Nephron (organoid): ENCODE measurements around the gene ACBD6.

Source experiments
- H3K27ac Mint-ChIP-seq, 3 experiments: 2 replicates each; pipeline ENCODE4 v1.8.0; 2020; ENCODE audit warnings: mixed read lengths in 3 of 3, mild to moderate bottlenecking in 2 of 3, moderate library complexity in 1 of 3
- H3K27me3 Mint-ChIP-seq: 2 replicates; pipeline ENCODE4 v1.8.0; 2021; ENCODE audit warnings: low read depth, mild to moderate bottlenecking, moderate library complexity, mixed read lengths
- H3K36me3 Mint-ChIP-seq: 2 replicates; pipeline ENCODE4 v1.8.0; 2020; ENCODE audit warnings: low read depth, mixed read lengths
- H3K4me1 Mint-ChIP-seq: 2 replicates; pipeline ENCODE4 v1.8.0; 2020; ENCODE audit warnings: mixed read lengths
- H3K4me3 Mint-ChIP-seq, 3 experiments: 2 replicates each; pipeline ENCODE4 v1.8.0; 2020; ENCODE audit warnings: mild to moderate bottlenecking in 3 of 3, mixed read lengths in 3 of 3, moderate library complexity in 2 of 3
- H3K9me3 Mint-ChIP-seq: 2 replicates; pipeline ENCODE4 v1.8.0; 2020; ENCODE audit warnings: mixed read lengths
- TF ChIP-seq, protein P1 (sequence below), 3 experiments: fragments of 200-600 bp; sonication (generic); IDR thresholded peaks; one replicate each; pipeline ENCODE4 v1.5.0; 2021; ENCODE audit warnings: antibody characterized with exemption in 3 of 3; ENCODE audit not compliant: unreplicated experiment in 3 of 3

The ACBD6 gene

DNA sequence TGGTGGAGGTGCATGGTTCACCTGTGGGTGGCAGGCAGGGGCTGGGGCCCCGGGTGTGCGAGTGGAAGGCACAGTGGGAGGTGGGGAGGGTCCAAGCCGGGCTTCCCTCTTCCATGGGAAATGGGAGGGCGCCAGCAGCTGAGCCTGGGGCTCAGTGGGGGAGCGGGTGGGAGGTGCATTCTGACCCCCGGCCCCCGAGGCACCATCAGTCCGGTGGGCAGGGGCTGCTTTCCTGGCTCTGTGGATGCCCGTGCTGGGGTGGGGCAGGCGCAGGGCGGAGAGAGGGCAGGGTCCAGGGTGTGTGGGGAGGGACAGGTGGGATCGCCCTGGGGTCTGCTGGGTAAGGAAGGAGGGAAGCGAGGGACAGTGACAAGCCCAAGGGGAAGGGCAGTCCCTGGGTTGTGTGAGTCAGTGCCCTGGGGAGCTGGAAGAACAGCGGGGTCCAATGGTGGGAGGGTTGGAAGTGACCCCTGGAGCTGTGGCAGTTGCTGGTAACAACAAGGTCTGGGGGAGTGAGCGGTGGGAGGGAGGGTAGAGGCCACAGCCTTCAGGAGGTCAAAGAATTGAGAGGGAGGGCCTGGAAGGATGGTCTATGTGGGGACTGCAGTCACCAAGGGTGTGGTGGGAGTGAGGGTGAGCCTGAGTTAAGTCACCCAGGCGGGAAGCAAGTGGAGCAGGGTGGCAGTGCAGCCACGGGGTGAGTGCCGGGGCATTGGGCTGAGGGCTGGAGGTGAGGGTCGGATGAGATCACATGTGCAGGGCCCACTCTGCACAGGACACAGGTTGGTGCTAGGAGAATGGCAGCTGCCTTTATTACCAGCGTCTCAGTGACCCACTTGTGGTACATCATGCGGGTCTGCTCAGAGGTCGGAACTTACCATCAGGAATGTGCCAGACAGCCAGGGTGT, 242.7 kb downstream of the ACBD6 start:
- Mint-ChIP-seq H3K36me3 (no peaks in the 10 kb centered on the region), H3K27me3 (peaks cover 80% of the 10 kb centered on the region), H3K4me1 (peaks cover 16% of the 10 kb centered on the region), H3K27ac (no peak overlapping the region), H3K9me3 (no peaks in the 10 kb centered on the region), H3K4me3 (no peak overlapping the region)
- TF ChIP-seq, protein P1, sequence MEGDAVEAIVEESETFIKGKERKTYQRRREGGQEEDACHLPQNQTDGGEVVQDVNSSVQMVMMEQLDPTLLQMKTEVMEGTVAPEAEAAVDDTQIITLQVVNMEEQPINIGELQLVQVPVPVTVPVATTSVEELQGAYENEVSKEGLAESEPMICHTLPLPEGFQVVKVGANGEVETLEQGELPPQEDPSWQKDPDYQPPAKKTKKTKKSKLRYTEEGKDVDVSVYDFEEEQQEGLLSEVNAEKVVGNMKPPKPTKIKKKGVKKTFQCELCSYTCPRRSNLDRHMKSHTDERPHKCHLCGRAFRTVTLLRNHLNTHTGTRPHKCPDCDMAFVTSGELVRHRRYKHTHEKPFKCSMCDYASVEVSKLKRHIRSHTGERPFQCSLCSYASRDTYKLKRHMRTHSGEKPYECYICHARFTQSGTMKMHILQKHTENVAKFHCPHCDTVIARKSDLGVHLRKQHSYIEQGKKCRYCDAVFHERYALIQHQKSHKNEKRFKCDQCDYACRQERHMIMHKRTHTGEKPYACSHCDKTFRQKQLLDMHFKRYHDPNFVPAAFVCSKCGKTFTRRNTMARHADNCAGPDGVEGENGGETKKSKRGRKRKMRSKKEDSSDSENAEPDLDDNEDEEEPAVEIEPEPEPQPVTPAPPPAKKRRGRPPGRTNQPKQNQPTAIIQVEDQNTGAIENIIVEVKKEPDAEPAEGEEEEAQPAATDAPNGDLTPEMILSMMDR (IDR thresholded peaks at IDR 0.05; ENCODE audit: unreplicated experiment in 3 of 3), result no peak

DNA sequence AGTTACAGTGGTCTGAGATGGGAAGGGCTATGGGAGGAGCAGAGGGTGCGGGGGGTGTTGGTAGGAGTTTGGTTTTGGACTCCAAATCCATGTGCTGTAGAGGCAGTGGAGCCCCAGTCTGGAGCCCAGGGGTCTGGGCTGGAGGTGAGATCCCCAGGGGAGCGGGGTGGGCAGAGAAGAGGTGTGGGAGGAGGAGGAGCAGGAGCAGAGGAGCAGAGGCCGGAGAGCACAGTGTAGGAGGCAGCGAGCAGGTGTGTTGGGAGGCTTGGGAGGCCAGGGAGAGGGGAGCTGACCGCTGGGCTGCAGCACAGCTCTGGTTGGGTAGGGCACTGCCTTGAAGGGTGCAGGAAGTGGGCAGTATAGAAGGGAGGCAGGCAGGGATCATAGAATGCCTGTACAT, 243.4 kb downstream of the ACBD6 start:
- Mint-ChIP-seq H3K4me3 (peak overlapping the region in 1 of 3 experiments; percentile 10), H3K9me3 (no peaks in the 10 kb centered on the region), H3K27ac (no peak overlapping the region), H3K36me3 (no peaks in the 10 kb centered on the region), H3K4me1 (peaks cover 16% of the 10 kb centered on the region), H3K27me3 (peaks cover 78% of the 10 kb centered on the region)
- TF ChIP-seq, protein P1 (IDR thresholded peaks at IDR 0.05; ENCODE audit: unreplicated experiment in 3 of 3), result no peak

DNA sequence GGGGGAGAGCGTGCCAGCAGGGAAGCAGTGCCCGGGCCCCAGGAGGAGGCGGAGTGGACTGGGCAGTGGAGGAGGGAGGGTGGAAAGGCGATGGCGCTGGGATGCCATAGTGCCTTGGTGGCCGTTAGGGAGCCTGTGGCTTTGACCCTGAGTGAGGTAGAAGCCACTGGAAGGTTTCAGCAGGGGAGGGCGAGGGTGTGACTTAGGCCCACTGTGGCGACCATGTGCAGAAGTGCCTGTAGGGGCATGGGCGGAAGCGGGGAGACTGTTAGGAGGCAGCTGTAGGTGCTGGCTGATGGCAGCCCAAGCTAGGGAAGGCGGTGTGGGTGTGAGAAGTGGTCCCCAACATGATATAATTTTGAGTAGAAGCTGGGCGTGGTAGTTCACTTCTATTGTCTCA, 244.1 kb downstream of the ACBD6 start:
- TF ChIP-seq, protein P1 (IDR thresholded peaks at IDR 0.05; ENCODE audit: unreplicated experiment in 3 of 3), result no peak
- Mint-ChIP-seq H3K9me3 (no peaks in the 10 kb centered on the region), H3K36me3 (no peaks in the 10 kb centered on the region), H3K27me3 (peaks cover 82% of the 10 kb centered on the region), H3K4me1 (peaks cover 16% of the 10 kb centered on the region), H3K27ac (no peak overlapping the region), H3K4me3 (no peak overlapping the region)

DNA sequence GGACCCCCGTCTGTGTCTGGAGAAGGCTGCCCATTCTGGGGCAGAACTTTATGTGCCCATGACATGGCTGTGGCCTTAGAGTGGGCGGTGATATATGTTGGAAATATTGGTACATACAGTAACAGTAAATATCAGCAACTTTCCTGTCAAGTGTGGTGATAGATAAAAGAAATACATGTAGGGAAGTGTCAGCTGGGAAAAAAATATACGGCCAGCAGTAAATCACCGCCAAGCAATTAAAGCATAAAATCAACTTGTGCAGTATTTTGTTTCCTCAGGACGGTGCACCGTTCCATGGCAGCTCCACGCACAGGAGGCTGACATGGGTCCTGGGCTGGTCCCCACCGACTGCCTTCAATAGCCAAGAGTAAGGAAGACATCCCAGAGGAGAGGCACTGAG, 244.9 kb downstream of the ACBD6 start:
- Mint-ChIP-seq H3K4me3 (no peak overlapping the region), H3K4me1 (peaks cover 15% of the 10 kb centered on the region), H3K36me3 (no peaks in the 10 kb centered on the region), H3K9me3 (no peaks in the 10 kb centered on the region), H3K27me3 (peaks cover 90% of the 10 kb centered on the region), H3K27ac (no peak overlapping the region)
- TF ChIP-seq, protein P1 (IDR thresholded peaks at IDR 0.05; ENCODE audit: unreplicated experiment in 3 of 3), result no peak

DNA sequence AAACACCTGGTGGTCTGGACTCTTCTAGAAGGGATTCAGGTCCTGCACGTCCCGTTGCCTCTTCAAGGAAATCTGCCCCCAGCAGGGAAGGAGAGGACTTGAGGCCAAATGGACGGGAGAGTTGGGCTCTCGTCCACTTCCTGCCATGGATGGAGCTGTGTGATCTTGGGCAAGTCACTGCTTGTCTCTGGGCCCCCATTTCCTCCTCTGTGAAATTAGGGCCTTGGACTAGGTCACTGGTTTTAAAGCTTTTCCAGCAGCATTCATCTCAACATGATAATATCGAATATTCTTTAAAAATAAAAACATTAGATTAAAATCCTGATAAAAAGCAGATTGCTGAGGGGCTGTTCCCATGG, 245.4 kb downstream of the ACBD6 start:
- Mint-ChIP-seq H3K27me3 (peaks cover 89% of the 10 kb centered on the region), H3K36me3 (no peaks in the 10 kb centered on the region), H3K9me3 (no peaks in the 10 kb centered on the region), H3K4me3 (no peak overlapping the region), H3K4me1 (peaks cover 10% of the 10 kb centered on the region), H3K27ac (no peak overlapping the region)
- TF ChIP-seq, protein P1 (IDR thresholded peaks at IDR 0.05; ENCODE audit: unreplicated experiment in 3 of 3), result no peak
